Lower leg skin (tissue), 4 donors: ENCODE data around the gene COL25A1. TPM values are rescaled to one million over a fixed set of nuclear protein-coding genes. Genes with fewer than 3 reads are reported as not detected.

Source experiments
- DNase-seq, 2 donors: peaks; one replicate each; pipeline ENCODE4 v3.0.0-alpha.2; 2019; ENCODE audit warnings: low spot score in 2 of 2
- H3K4me3 ChIP-seq: fragments of 200-600 bp; sonication (generic); 2 replicates; pipeline ENCODE4 v1.5.1; 2017; ENCODE audit warnings: mild to moderate bottlenecking, low read depth; ENCODE audit not compliant: poor library complexity, severe bottlenecking
- POLR2A ChIP-seq, 2 donors: fragments of 450-650 bp; IDR thresholded peaks; one replicate each; pipeline ENCODE4 v1.6.1; 2016 to 2017; ENCODE audit warnings: antibody characterized with exemption in 2 of 2, mild to moderate bottlenecking in 1 of 2, moderate library complexity in 1 of 2
- WGBS, 2 donors: methylation state at CpG; one replicate each; pipeline ENCODE4 v1.1.5; 2018; 5-methylcytosine and 5-hydroxymethylcytosine counted together
- intact Hi-C: fragments of 100-400 bp; cut with DNase I; formaldehyde crosslinking; loops from one replicate; pipeline ENCODE4 v1.15.0; 2023; ENCODE audit warnings: low total_unique reads
- total RNA-seq, 4 donors: library from RNA; depleted of rRNA; stranded (reverse); fragments of >200 nt; gene quantifications; one replicate each; pipeline ENCODE4 v1.1.0, GENCODE V29; 2016
- TF ChIP-seq, protein P1 (sequence below), 3 donors: fragments of 450-650 bp; IDR thresholded peaks; one replicate each; pipeline ENCODE4 v1.5.1; 2016; ENCODE audit warnings: antibody characterized with exemption in 3 of 3, mild to moderate bottlenecking in 3 of 3, moderate library complexity in 2 of 3

COL25A1 gene
- total RNA-seq, 4 donors from 2014 or later = 0.42 to 2.4 (median 1.5) TPM

DNA sequence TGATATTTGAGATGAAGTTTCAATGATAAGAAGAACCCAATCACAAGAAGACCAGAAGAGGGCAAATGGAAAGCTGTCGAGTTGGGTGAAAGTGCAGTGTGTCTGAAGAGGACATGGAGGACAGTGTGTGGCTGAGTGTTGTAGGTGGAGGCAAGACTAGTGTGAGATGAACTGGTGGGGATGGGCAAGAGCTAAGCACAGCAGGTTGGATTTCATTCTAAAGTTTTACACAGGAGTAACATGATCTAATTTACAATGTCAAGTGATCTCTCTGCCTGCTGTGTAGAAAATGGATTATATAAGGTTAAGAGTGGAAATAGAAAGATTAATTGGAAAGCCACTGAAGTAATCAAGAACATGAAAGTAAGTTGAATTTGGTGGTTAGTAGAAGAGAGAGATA lies 331.0 kb downstream of the COL25A1 start:
- TF ChIP-seq, protein P1, sequence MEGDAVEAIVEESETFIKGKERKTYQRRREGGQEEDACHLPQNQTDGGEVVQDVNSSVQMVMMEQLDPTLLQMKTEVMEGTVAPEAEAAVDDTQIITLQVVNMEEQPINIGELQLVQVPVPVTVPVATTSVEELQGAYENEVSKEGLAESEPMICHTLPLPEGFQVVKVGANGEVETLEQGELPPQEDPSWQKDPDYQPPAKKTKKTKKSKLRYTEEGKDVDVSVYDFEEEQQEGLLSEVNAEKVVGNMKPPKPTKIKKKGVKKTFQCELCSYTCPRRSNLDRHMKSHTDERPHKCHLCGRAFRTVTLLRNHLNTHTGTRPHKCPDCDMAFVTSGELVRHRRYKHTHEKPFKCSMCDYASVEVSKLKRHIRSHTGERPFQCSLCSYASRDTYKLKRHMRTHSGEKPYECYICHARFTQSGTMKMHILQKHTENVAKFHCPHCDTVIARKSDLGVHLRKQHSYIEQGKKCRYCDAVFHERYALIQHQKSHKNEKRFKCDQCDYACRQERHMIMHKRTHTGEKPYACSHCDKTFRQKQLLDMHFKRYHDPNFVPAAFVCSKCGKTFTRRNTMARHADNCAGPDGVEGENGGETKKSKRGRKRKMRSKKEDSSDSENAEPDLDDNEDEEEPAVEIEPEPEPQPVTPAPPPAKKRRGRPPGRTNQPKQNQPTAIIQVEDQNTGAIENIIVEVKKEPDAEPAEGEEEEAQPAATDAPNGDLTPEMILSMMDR (IDR thresholded peaks at IDR 0.05) = no peak
- TF ChIP-seq POLR2A (IDR thresholded peaks at IDR 0.05) = no peak
- no peak overlapping the region for H3K4me3 ChIP-seq
- intact Hi-C loops = no loop called here
- no peak for DNase-seq
- WGBS, 2 donors = 0 to 2% methylated on average over 1 of the region's 1 CpG

DNA sequence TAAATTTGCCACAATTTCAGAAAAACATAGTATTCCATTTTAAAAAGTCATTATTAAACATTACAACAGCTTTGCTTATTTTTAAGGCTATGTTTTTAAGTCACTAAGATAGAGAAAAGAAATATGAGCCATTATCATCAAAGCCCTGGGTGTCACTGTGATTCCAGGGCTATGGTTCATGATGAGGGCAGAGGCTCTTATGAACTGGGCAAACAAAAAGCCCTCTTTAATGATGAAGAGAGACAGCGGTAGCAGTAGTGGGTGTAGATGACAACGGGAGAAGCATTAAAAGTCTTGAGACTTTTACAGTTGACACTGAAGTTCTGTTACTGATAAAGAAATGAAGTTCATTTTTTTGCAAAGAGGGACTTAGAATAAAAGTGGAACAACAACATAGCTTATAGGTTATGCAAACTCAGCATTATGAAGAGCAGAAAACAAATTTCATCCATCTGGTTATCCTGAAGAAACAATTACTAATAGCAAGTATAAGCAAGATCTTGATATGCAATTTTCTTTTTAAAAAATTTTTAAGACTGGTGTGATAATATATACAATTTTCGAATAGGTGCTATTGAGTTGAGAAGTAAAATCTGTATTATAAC lies 336.9 kb downstream of the COL25A1 start:
- WGBS, 2 donors = 63 to 73% methylated on average over 3 of the region's 3 CpGs

GRCh38 chr4:108965016-108965415 lies 337.4 kb downstream of the COL25A1 start:
- intact Hi-C loops = no loop called here
- TF ChIP-seq POLR2A (IDR thresholded peaks at IDR 0.05) = no peak
- TF ChIP-seq, protein P1 (IDR thresholded peaks at IDR 0.05) = no peak
- no peak for DNase-seq
- no peak overlapping the region for H3K4me3 ChIP-seq
- 25 to 28% methylated on average over 2 of the region's 2 CpGs for WGBS, 2 donors

More for the DNA sequence above, 336.9 kb downstream of the COL25A1 start:
- no peak overlapping the region for H3K4me3 ChIP-seq
- intact Hi-C loops = no loop called here
- no peak for TF ChIP-seq POLR2A (IDR thresholded peaks at IDR 0.05)
- TF ChIP-seq, protein P1 (IDR thresholded peaks at IDR 0.05) = no peak
- DNase-seq = no peak

DNA sequence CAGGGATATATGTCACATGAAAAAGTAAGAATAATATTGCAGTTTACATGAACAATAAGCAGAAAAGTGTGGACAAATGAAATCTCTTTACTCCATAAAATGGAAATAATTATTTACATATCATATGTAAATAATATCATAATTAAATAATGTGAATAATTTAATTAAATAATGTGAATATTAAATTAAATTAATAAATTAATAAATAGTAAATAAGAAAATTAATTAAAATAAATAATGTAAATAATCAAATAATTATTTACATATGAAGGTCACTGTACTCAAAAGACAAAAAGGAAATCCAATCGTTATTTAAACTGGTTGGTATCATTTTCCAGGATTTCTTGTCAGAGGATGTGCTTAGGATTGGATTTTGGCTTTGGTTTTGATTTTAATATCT lies 338.5 kb downstream of the COL25A1 start:
- TF ChIP-seq POLR2A (IDR thresholded peaks at IDR 0.05) = no peak
- TF ChIP-seq, protein P1 (IDR thresholded peaks at IDR 0.05) = no peak
- WGBS, 2 donors = 80 to 97% methylated on average over 1 of the region's 1 CpG
- intact Hi-C loops = no loop called here
- DNase-seq = no peak
- H3K4me3 ChIP-seq = no peak overlapping the region

- TF ChIP-seq, protein P1 (IDR thresholded peaks at IDR 0.05) = no peak
- no peak for TF ChIP-seq POLR2A (IDR thresholded peaks at IDR 0.05)
- DNase-seq = no peak
- intact Hi-C loops = no loop called here
- H3K4me3 ChIP-seq = no peak overlapping the region
Observed at GRCh38 chr4:108959491-108959890, 343.0 kb downstream of the COL25A1 start.

- intact Hi-C loops = no loop called here
- no peak for DNase-seq
- 48 to 53% methylated on average over 3 of the region's 3 CpGs for WGBS, 2 donors
- TF ChIP-seq, protein P1 (IDR thresholded peaks at IDR 0.05) = no peak
- no peak for TF ChIP-seq POLR2A (IDR thresholded peaks at IDR 0.05)
- H3K4me3 ChIP-seq = no peak overlapping the region
Observed at GRCh38 chr4:108954880-108955279, 347.6 kb downstream of the COL25A1 start.
